K562 (cell line): ENCODE data around the gene BICD1. TPM values are rescaled to one million over a fixed set of nuclear protein-coding genes. Genes with fewer than 3 reads are reported as not detected.

ENCODE experiments used
- CLOCK ChIP-seq: fragments of 250-450 bp; sonication (Bioruptor Pico); IDR thresholded peaks from 2 replicates; pipeline ENCODE4 v1.4.0; 2020; ENCODE audit warnings: mild to moderate bottlenecking, moderate library complexity, borderline replicate concordance
- GATA2 ChIP-seq: sonication (generic); formaldehyde crosslinking; IDR thresholded peaks from 2 replicates; pipeline ENCODE4 v1.4.0; 2020; ENCODE audit warnings: mild to moderate bottlenecking, missing genetic modification reagents
- GATAD2B ChIP-seq: fragments of 450-650 bp; IDR thresholded peaks from 2 replicates; pipeline ENCODE4 v1.6.1; 2017; ENCODE audit warnings: mild to moderate bottlenecking, borderline replicate concordance
- HIVEP1 ChIP-seq: fragments of 250-450 bp; sonication (Bioruptor Pico); IDR thresholded peaks from 2 replicates; pipeline ENCODE4 v1.4.0; 2020; ENCODE audit warnings: mild to moderate bottlenecking
- SAP30 ChIP-seq: fragments of 200-600 bp; sonication (generic); IDR thresholded peaks from 2 replicates; pipeline ENCODE4 v1.6.1; 2012; ENCODE audit warnings: borderline replicate concordance, low read depth, mild to moderate bottlenecking, moderate library complexity, low read length, control low read depth, inconsistent platforms; ENCODE audit not compliant: insufficient read depth, poor library complexity, severe bottlenecking
- SMARCC2 ChIP-seq: fragments of 450-650 bp; IDR thresholded peaks from 2 replicates; pipeline ENCODE4 v1.6.1; 2017; ENCODE audit warnings: antibody characterized with exemption, moderate library complexity, mild to moderate bottlenecking, low read depth
- SRSF3 ChIP-seq: fragments of 200-400 bp; formaldehyde crosslinking; IDR thresholded peaks from 2 replicates; pipeline ENCODE4 v1.6.1; 2016; ENCODE audit warnings: mild to moderate bottlenecking, low read length, moderate library complexity; ENCODE audit not compliant: insufficient read depth
- ZC3H8 ChIP-seq: fragments of 450-650 bp; IDR thresholded peaks from 2 replicates; pipeline ENCODE4 v1.6.1; 2017
- ZNF232 ChIP-seq: sonication (generic); formaldehyde crosslinking; IDR thresholded peaks from 2 replicates; pipeline ENCODE4 v1.8.0; 2022; ENCODE audit warnings: mild to moderate bottlenecking, missing genetic modification reagents
- polyA plus RNA-seq, 8 experiments: library from polyadenylated mRNA; depleted of rRNA in 4 of 8; stranded (reverse) in 5 of 8; unstranded in 3 of 8; fragments of >200 nt; fragmentation: Nextera tagmentation in 2 of 8; fragmentation: Illumina TruSeq in 1 of 8; extraction: Ambion mirVana in 2 of 8; extraction: Trizol in 1 of 8; gene quantifications; 2 replicates each; pipeline versions ENCODE4 v1.2.1 to v1.2.3, GENCODE V29; 2011 to 2014; ENCODE audit warnings: inconsistent platforms in 1 of 8, missing spikeins in 1 of 8
- total RNA-seq, 7 experiments: library from RNA; depleted of rRNA in 6 of 7; stranded (reverse); fragments of >200 nt in 6 of 7; fragmentation: Illumina TruSeq in 2 of 7; extraction: Trizol in 2 of 7; gene quantifications; 2 replicates each; pipeline versions ENCODE4 v1.2.1 to v1.2.3, GENCODE V29; 2011 to 2021; ENCODE audit warnings: low replicate concordance in 1 of 7
- TF ChIP-seq, protein P1 (sequence below), 2 experiments: fragments of 450-650 bp; conservative IDR thresholded peaks; 2 replicates each; pipeline ENCODE4 v1.6.1; 2017; ENCODE audit warnings: mild to moderate bottlenecking in 2 of 2, moderate library complexity in 2 of 2
- TF ChIP-seq, protein P2 (sequence below), 3 experiments: IDR thresholded peaks in 2 of 3; conservative IDR thresholded peaks in 1 of 3; 2 replicates each; pipeline ENCODE4 v1.5.1; 2011 to 2012; ENCODE audit warnings: low read length in 3 of 3, mild to moderate bottlenecking in 3 of 3, control low read depth in 2 of 3, improper control_type of control experiment in 1 of 3, inconsistent platforms in 1 of 3, low read depth in 1 of 3, mixed read lengths in 1 of 3, moderate library complexity in 1 of 3; ENCODE audit not compliant: insufficient read depth in 2 of 3
- TF ChIP-seq, protein P3 (sequence below): sonication (generic); IDR thresholded peaks from 2 replicates; pipeline ENCODE4 v1.6.1; 2016

The BICD1 gene
- total and polyA plus RNA-seq, 9 of the 15 experiments (the other 6 are each of a cell fraction or from before 2014, with no cell fraction given), result 3.5 to 21.1 (median 12.5) TPM

DNA sequence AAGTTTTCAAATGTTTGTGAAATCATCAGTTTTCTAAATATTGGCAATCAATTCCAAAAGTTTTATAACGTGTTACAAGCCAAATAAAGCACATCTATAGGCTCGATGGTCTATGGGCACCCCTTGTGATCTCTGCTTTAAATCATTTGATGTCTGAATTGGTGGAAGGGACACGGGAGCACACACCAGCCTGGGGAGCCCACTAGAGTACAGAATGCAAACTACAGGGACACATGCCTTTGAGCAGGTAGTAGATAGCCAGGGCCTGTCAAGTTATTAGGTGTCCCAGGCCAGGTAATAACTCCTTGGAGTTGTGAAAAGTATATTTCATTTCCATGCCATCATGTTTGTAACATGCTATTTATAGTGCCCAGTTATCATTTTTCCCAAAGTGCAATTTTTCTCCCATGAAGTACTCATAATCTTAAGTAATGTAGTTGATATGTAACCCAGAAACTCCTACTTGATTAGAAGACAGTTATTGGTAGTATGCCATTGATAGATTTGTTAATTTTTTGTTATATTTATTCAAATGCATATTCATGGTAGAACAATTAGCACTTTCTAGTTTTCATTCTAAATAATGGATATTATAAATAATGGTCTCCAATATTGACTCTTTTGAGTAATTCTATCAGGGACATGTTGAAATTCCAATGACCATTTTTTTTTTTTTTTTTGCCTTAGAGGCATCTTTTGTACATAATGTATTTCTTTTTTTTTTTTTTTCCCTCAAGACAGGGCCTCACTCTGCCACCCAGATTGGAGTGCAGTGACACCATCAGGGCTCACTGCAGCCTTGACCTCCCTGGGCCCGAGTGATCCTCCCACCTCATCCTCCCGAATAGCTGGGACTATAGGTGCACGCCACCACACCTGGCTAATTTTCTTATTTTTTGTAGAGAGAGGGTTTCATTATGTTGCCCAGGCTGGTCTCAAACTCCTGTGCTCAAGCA is 195.8 kb downstream of the BICD1 start (continued):
- TF ChIP-seq SAP30, result no peak
- no peak for TF ChIP-seq SRSF3
- no peak for TF ChIP-seq CLOCK
- no peak for TF ChIP-seq SMARCC2
- TF ChIP-seq, protein P1, sequence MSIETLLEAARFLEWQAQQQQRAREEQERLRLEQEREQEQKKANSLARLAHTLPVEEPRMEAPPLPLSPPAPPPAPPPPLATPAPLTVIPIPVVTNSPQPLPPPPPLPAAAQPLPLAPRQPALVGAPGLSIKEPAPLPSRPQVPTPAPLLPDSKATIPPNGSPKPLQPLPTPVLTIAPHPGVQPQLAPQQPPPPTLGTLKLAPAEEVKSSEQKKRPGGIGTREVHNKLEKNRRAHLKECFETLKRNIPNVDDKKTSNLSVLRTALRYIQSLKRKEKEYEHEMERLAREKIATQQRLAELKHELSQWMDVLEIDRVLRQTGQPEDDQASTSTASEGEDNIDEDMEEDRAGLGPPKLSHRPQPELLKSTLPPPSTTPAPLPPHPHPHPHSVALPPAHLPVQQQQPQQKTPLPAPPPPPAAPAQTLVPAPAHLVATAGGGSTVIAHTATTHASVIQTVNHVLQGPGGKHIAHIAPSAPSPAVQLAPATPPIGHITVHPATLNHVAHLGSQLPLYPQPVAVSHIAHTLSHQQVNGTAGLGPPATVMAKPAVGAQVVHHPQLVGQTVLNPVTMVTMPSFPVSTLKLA (conservative IDR thresholded peaks at IDR 0.05), result no peak
- TF ChIP-seq, protein P2, sequence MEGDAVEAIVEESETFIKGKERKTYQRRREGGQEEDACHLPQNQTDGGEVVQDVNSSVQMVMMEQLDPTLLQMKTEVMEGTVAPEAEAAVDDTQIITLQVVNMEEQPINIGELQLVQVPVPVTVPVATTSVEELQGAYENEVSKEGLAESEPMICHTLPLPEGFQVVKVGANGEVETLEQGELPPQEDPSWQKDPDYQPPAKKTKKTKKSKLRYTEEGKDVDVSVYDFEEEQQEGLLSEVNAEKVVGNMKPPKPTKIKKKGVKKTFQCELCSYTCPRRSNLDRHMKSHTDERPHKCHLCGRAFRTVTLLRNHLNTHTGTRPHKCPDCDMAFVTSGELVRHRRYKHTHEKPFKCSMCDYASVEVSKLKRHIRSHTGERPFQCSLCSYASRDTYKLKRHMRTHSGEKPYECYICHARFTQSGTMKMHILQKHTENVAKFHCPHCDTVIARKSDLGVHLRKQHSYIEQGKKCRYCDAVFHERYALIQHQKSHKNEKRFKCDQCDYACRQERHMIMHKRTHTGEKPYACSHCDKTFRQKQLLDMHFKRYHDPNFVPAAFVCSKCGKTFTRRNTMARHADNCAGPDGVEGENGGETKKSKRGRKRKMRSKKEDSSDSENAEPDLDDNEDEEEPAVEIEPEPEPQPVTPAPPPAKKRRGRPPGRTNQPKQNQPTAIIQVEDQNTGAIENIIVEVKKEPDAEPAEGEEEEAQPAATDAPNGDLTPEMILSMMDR (IDR thresholded peaks at IDR 0.05 in 2 of 3, conservative IDR thresholded peaks at IDR 0.05 in 1 of 3; ENCODE audit: insufficient read depth in 2 of 3, low read depth in 1 of 3, low read length in 3 of 3), result peak; percentile 67 to 73 (median 70)
- TF ChIP-seq ZNF232 (CRISPR knock-in tag), result no peak
- TF ChIP-seq, protein P3, sequence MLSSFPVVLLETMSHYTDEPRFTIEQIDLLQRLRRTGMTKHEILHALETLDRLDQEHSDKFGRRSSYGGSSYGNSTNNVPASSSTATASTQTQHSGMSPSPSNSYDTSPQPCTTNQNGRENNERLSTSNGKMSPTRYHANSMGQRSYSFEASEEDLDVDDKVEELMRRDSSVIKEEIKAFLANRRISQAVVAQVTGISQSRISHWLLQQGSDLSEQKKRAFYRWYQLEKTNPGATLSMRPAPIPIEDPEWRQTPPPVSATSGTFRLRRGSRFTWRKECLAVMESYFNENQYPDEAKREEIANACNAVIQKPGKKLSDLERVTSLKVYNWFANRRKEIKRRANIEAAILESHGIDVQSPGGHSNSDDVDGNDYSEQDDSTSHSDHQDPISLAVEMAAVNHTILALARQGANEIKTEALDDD, result no peak
- TF ChIP-seq GATAD2B, result no peak
- TF ChIP-seq HIVEP1, result no peak
- TF ChIP-seq ZC3H8, result no peak
- no peak for TF ChIP-seq GATA2
